RKO (cell line): Measurements from ENCODE around the gene UBE2J2.
"Not testable (repeated sequence)": the region's sequence is repeated elsewhere in the genome, so short reads cannot be mapped to it uniquely, and the experiment has no call there.

Experiments used
- DNase-seq: peaks from one replicate; pipeline ENCODE4 v3.0.0-alpha.2; 2016; ENCODE audit warnings: low spot score

Gene UBE2J2

GRCh38 chr1:1273512-1274298, at the start of gene UBE2J2:
TSS of gene UBE2J2 (minus strand) at chr1:1273854. CDS start at chr1:1267992, 5,862 bp downstream.
- peak; percentile 92 for DNase-seq

GRCh38 chr1:1322952-1323351, 49.3 kb upstream of the UBE2J2 start:
- no peak for DNase-seq

- no peak for DNase-seq
Measured at GRCh38 chr1:1322418-1322817, 48.8 kb upstream of the UBE2J2 start.

GRCh38 chr1:1321477-1321876, 47.8 kb upstream of the UBE2J2 start:
- DNase-seq = no peak

GRCh38 chr1:1320666-1321448, 47.2 kb upstream of the UBE2J2 start:
- no peak for DNase-seq

- DNase-seq = no peak
Measured at GRCh38 chr1:1319646-1319941, 45.9 kb upstream of the UBE2J2 start.

- DNase-seq = no peak
Measured at GRCh38 chr1:1318777-1319645, 45.4 kb upstream of the UBE2J2 start.

GRCh38 chr1:1318131-1318652, 44.5 kb upstream of the UBE2J2 start:
- DNase-seq = peak; percentile 82

- no peak for DNase-seq
Measured at GRCh38 chr1:1317420-1317819, 43.8 kb upstream of the UBE2J2 start.

GRCh38 chr1:1316199-1316598, 42.5 kb upstream of the UBE2J2 start:
- not testable (repeated sequence) for DNase-seq

- DNase-seq = no peak
Measured at GRCh38 chr1:1315435-1315954, 41.8 kb upstream of the UBE2J2 start.

- DNase-seq = no peak
Measured at GRCh38 chr1:1314678-1315335, 41.2 kb upstream of the UBE2J2 start.

GRCh38 chr1:1314237-1314586, 40.6 kb upstream of the UBE2J2 start:
- DNase-seq = no peak

GRCh38 chr1:1313500-1314236, 40.0 kb upstream of the UBE2J2 start:
- no peak for DNase-seq

- DNase-seq = no peak
Measured at GRCh38 chr1:1312450-1313314, 39.0 kb upstream of the UBE2J2 start.

GRCh38 chr1:1311107-1312104, 37.8 kb upstream of the UBE2J2 start:
- DNase-seq = no peak

GRCh38 chr1:1310476-1311053, 36.9 kb upstream of the UBE2J2 start:
- no peak for DNase-seq

GRCh38 chr1:1310109-1310385, 36.4 kb upstream of the UBE2J2 start:
- no peak for DNase-seq
